GM12878 (cell line): ENCODE data around the gene CMTM4. TPM values are rescaled to one million over a fixed set of nuclear protein-coding genes. Genes with fewer than 3 reads are reported as not detected.
"Not testable (repeated sequence)": the region's sequence is repeated elsewhere in the genome, so short reads cannot be mapped to it uniquely, and the experiment has no call there.

Experiments used
- ATAC-seq: fragments of 200-7000 bp; cut with Tn5 transposase; 3 replicates; pipeline ENCODE4 v1.9.1; 2020; ENCODE audit warnings: mild to moderate bottlenecking, moderate library complexity
- BruUV-seq: library from RNA; stranded (reverse); fragments of 400-500 nt; replicated peaks from 2 replicates; lab custom pipeline; 2021; lab: Mats Ljungman, UMichigan
- CTCF ChIA-PET: fragments of 300-600 bp; sonication (Branson Sonifier 250); formaldehyde crosslinking; extraction: SDS; loops from one replicate; lab custom pipeline; 2021; ENCODE audit warnings: inconsistent platforms; lab: Yijun Ruan, JAX
- POLR2A ChIA-PET: fragments of 350-600 bp; formaldehyde crosslinking; extraction: SDS; loops from one replicate; lab custom pipeline; 2021; ENCODE audit warnings: inconsistent platforms; lab: Charles Lee
- RAD21 ChIA-PET: fragments of 300-600 bp; sonication (Branson Sonifier 250); formaldehyde crosslinking; loops from one replicate; lab custom pipeline; 2023; ENCODE audit warnings: antibody characterized with exemption; ENCODE audit not compliant: unreplicated experiment; lab: Charles Lee
- SMC1A ChIA-PET: fragments of 300-600 bp; sonication (Branson Sonifier 250); formaldehyde crosslinking; loops from one replicate; lab custom pipeline; 2023; ENCODE audit not compliant: unreplicated experiment, uncharacterized antibody; lab: Charles Lee
- DNase-seq: peaks from one replicate; pipeline ENCODE4 v3.0.0-alpha.2; 2011; ENCODE audit warnings: low read depth, low spot score
- FAIRE-seq: peaks from 3 replicates; lab custom pipeline; 2011; peaks lifted over from hg19 to GRCh38; lab: Jason Lieb, UNC
- H2AFZ ChIP-seq: 2 replicates; pipeline ENCODE4 v1.6.0; 2011; ENCODE audit warnings: low read depth, low read length, control low read depth; ENCODE audit not compliant: control insufficient read depth
- H3K27ac ChIP-seq: 2 replicates; pipeline ENCODE4 v1.5.1; 2011; ENCODE audit warnings: control low read depth; ENCODE audit not compliant: control insufficient read depth, insufficient read depth
- H3K27me3 ChIP-seq, 2 experiments: replicated peaks in 1 of 2; 2 replicates each; pipeline versions ENCODE4 v1.6.0 to v1.6.1; 2011; ENCODE audit warnings: low read length in 1 of 2; ENCODE audit not compliant: control insufficient read depth in 2 of 2, insufficient read depth in 2 of 2
- H3K36me3 ChIP-seq, 2 experiments: 2 replicates each; pipeline ENCODE4 v1.5.1; 2011; ENCODE audit warnings: low read length in 1 of 2; ENCODE audit not compliant: control insufficient read depth in 2 of 2, insufficient read depth in 2 of 2
- H3K4me1 ChIP-seq: 2 replicates; pipeline ENCODE4 v1.6.1; 2011; ENCODE audit warnings: mild to moderate bottlenecking, low read length, moderate library complexity, mixed read lengths; ENCODE audit not compliant: control insufficient read depth, insufficient read depth
- H3K4me2 ChIP-seq: 2 replicates; pipeline ENCODE4 v1.6.0; 2011; ENCODE audit warnings: control low read depth; ENCODE audit not compliant: control insufficient read depth, insufficient read depth
- H3K4me3 ChIP-seq: fragments of 200-600 bp; sonication (generic); 2 replicates; pipeline ENCODE4 v1.5.1; 2016
- H3K79me2 ChIP-seq: 2 replicates; pipeline ENCODE4 v1.6.0; 2011; ENCODE audit warnings: low read length; ENCODE audit not compliant: control insufficient read depth, insufficient read depth
- H3K9ac ChIP-seq: 2 replicates; pipeline ENCODE4 v1.8.0; 2011; ENCODE audit warnings: low read length, control low read depth, mixed read lengths; ENCODE audit not compliant: control insufficient read depth, insufficient read depth
- H3K9me3 ChIP-seq: replicated peaks from 3 replicates; pipeline ENCODE4 v1.5.1; 2011; ENCODE audit warnings: mild to moderate bottlenecking, low read length; ENCODE audit not compliant: control insufficient read depth, insufficient read depth
- H4K20me1 ChIP-seq: 2 replicates; pipeline ENCODE4 v1.6.0; 2011; ENCODE audit not compliant: control insufficient read depth, insufficient read depth
- BCL11A ChIP-seq: IDR thresholded peaks from 2 replicates; pipeline ENCODE4 v1.6.1; 2011; ENCODE audit warnings: low read depth, low read length
- CBX3 ChIP-seq: fragments of 200-600 bp; sonication (generic); IDR thresholded peaks from 2 replicates; pipeline ENCODE4 v1.6.1; 2016; ENCODE audit warnings: low read depth, borderline replicate concordance
- ETV6 ChIP-seq, 2 experiments: fragments of 450-650 bp in 1 of 2; IDR thresholded peaks in 1 of 2; conservative IDR thresholded peaks in 1 of 2; 2 replicates each; pipeline ENCODE4 v1.6.1; 2014; ENCODE audit warnings: antibody characterized with exemption in 1 of 2, borderline replicate concordance in 1 of 2, low read depth in 1 of 2, mild to moderate bottlenecking in 1 of 2, moderate library complexity in 1 of 2
- NFYB ChIP-seq: IDR thresholded peaks from 2 replicates; pipeline ENCODE4 v1.6.1; 2011; ENCODE audit warnings: low read depth, mild to moderate bottlenecking, low read length, improper control_type of control experiment, moderate library complexity; ENCODE audit not compliant: insufficient read depth
- POU2F2 ChIP-seq: IDR thresholded peaks from 3 replicates; pipeline ENCODE4 v1.6.1; 2011; ENCODE audit warnings: low read depth, mild to moderate bottlenecking, low read length, borderline replicate concordance
- RAD51 ChIP-seq: fragments of 450-650 bp; IDR thresholded peaks from 2 replicates; pipeline ENCODE4 v1.6.1; 2016; ENCODE audit warnings: moderate library complexity, mild to moderate bottlenecking, inconsistent platforms
- SIX5 ChIP-seq: IDR thresholded peaks from 2 replicates; pipeline ENCODE4 v1.6.1; 2011; ENCODE audit warnings: mild to moderate bottlenecking, low read depth, low read length, moderate library complexity; ENCODE audit not compliant: severe bottlenecking
- ZNF24 ChIP-seq: fragments of 450-650 bp; IDR thresholded peaks from 2 replicates; pipeline ENCODE4 v1.6.1; 2017; ENCODE audit warnings: antibody characterized with exemption, mild to moderate bottlenecking
- ZNF687 ChIP-seq: fragments of 450-650 bp; IDR thresholded peaks from 2 replicates; pipeline ENCODE4 v1.6.1; 2017; ENCODE audit warnings: mild to moderate bottlenecking, moderate library complexity
- WGBS: methylation state at CpG from one replicate; pipeline ENCODE4 v1.1.6; 2016; ENCODE audit warnings: low lambda C conversion rate; ENCODE audit not compliant: insufficient replicate concordance, insufficient coverage; ENCODE audit errors: missing lambda C conversion rate; 5-methylcytosine and 5-hydroxymethylcytosine counted together
- in situ Hi-C: fragments of 300-500 bp; cut with MboI; formaldehyde crosslinking; loops from 9 replicates; pipeline ENCODE4 v1.14.3; 2018; ENCODE audit warnings: mixed read lengths
- intact Hi-C: fragments of 100-400 bp; cut with micrococcal nuclease; formaldehyde crosslinking; loops from one replicate; pipeline ENCODE4 v1.14.2; 2022; ENCODE audit not compliant: unreplicated experiment
- polyA plus RNA-seq, 11 experiments: library from polyadenylated mRNA; depleted of rRNA in 4 of 11; unstranded in 6 of 11; stranded (reverse) in 5 of 11; fragments of >200 nt; fragmentation: Nextera tagmentation in 4 of 11; fragmentation: Illumina TruSeq in 1 of 11; extraction: Ambion mirVana in 4 of 11; extraction: Trizol in 1 of 11; gene quantifications; 1 replicate in 1 of 11; 2 replicates in 10 of 11; pipeline versions ENCODE4 v1.2.1 to v1.2.3, GENCODE V29; 2011 to 2016; ENCODE audit warnings: inconsistent platforms in 2 of 11, missing spikeins in 2 of 11, low read depth in 1 of 11
- total RNA-seq, 4 experiments: library from RNA; depleted of rRNA in 3 of 4; stranded (reverse); fragments of >200 nt in 3 of 4; fragmentation: Illumina TruSeq in 1 of 4; extraction: Trizol in 1 of 4; gene quantifications; 2 replicates each; pipeline versions ENCODE4 v1.2.1 to v1.2.3, GENCODE V29; 2013 to 2021

The CMTM4 gene
- total and polyA plus RNA-seq, 10 of the 15 experiments (the other 5 are each of a cell fraction or from before 2014, with no cell fraction given), result 0.02 to 0.43 (median 0.15) TPM; not detected in 2

- SMC1A ChIA-PET, H3K4me2 ChIP-seq, in situ Hi-C loops, CTCF ChIA-PET, H3K27me3 ChIP-seq, BruUV-seq, H3K27ac ChIP-seq, POLR2A ChIA-PET, H3K4me3 ChIP-seq, FAIRE-seq, RAD21 ChIA-PET, H3K79me2 ChIP-seq, H3K9me3 ChIP-seq, intact Hi-C loops, H3K36me3 ChIP-seq, H3K4me1 ChIP-seq, DNase-seq, H2AFZ ChIP-seq, H4K20me1 ChIP-seq, H3K9ac ChIP-seq, ATAC-seq: not testable (repeated sequence)
- 60% methylated on average over 17 of the region's 17 CpGs for WGBS
These were observed 68.7 kb downstream of the CMTM4 start for GRCh38 chr16:66627611-66628378.

- intact Hi-C loops, result no loop called here
- in situ Hi-C loops, result no loop called here
- no peaks in the 10 kb centered on the region for H3K79me2 ChIP-seq
- no TSS peak for BruUV-seq
- H2AFZ ChIP-seq, result no peak overlapping the region
- no peak overlapping the region for H3K4me3 ChIP-seq
- no peaks in the 10 kb centered on the region for H3K4me1 ChIP-seq
- ATAC-seq (no peak), DNase-seq (no peak), FAIRE-seq (no peak)
- ChIA-PET CTCF (interaction anchor here (1.1 to 1.6 kb wide), 4 partner anchors 27 to 217 kb away, joined by 3 to 4 read pairs (median 4); no protein-coding TSS in a partner anchor), RAD21 (no interaction called here), POLR2A (no interaction called here), SMC1A (interaction anchor here (0.9 kb wide), 1 partner anchor 244 kb away, joined by 3 read pairs; no protein-coding TSS in a partner anchor)
- H3K36me3 ChIP-seq, result no peaks in the 10 kb centered on the region
- H3K27me3 ChIP-seq, result peaks cover 0 to 4% of the 10 kb centered on the region in 2 experiments; a peak in 2 of 4 replicates
- H3K9me3 ChIP-seq, result no peaks in the 10 kb centered on the region
- H4K20me1 ChIP-seq, result no peaks in the 10 kb centered on the region
- H3K9ac ChIP-seq, result no peak overlapping the region
- no peak overlapping the region for H3K4me2 ChIP-seq
- WGBS, result 25% methylated on average over 3 of the region's 3 CpGs
- no peak overlapping the region for H3K27ac ChIP-seq
- TF ChIP-seq ETV6 (conservative IDR thresholded peaks at IDR 0.05 in 1 of 2, IDR thresholded peaks at IDR 0.05 in 1 of 2; ENCODE audit: borderline replicate concordance in 1 of 2, low read depth in 1 of 2), result no peak
- no peak for TF ChIP-seq SIX5
- TF ChIP-seq CBX3, result no peak
- TF ChIP-seq ZNF687, result no peak
- no peak for TF ChIP-seq RAD51
- no peak for TF ChIP-seq ZNF24
- TF ChIP-seq POU2F2, result no peak
- TF ChIP-seq NFYB, result no peak
- TF ChIP-seq BCL11A, result no peak
These were observed 72.8 kb downstream of the CMTM4 start for GRCh38 chr16:66623755-66624154.
